HL-60 (cell line): Measurements from ENCODE around the gene SARDH.

Experiments
- CTCF ChIP-seq: IDR thresholded peaks from one replicate; pipeline ENCODE4 v1.5.1; 2011; ENCODE audit warnings: low read length, control low read depth, inconsistent platforms; ENCODE audit not compliant: insufficient read depth
- GABPA ChIP-seq: IDR thresholded peaks from 2 replicates; pipeline ENCODE4 v1.6.1; 2012; ENCODE audit warnings: low read depth

- TF ChIP-seq CTCF (no peak), GABPA (no peak)
Observed at GRCh38 chr9:133635533-133636531, 102.3 kb downstream of the SARDH start, which contains the start of gene DBH.
